Measurements from ENCODE around the gene CACNB4. TPM values are rescaled to one million over a fixed set of nuclear protein-coding genes. Genes with fewer than 3 reads are reported as not detected.
"Not testable (repeated sequence)": the region's sequence is repeated elsewhere in the genome, so short reads cannot be mapped to it uniquely, and the experiment has no call there.

The CACNB4 gene
- total and polyA plus RNA-seq, 10 of the 15 experiments (the other 5 are each of a cell fraction or from before 2014, with no cell fraction given): 2.0 to 21.6 (median 9.3) TPM

GRCh38 chr2:152005607-152006006, 93.2 kb downstream of the CACNB4 start (continued):
- TF ChIP-seq MTA2 (IDR thresholded peaks at IDR 0.05; ENCODE audit: low read depth) (no peak), ZNF24 (IDR thresholded peaks at IDR 0.05) (no peak), SUZ12 (IDR thresholded peaks at IDR 0.05; ENCODE audit: unreplicated experiment) (no peak), TCF12 (IDR thresholded peaks at IDR 0.05; ENCODE audit: low read depth, low read length) (no peak), SREBF2 (IDR thresholded peaks at IDR 0.05; ENCODE audit: low read length) (no peak)
- TF ChIP-seq, protein P1, sequence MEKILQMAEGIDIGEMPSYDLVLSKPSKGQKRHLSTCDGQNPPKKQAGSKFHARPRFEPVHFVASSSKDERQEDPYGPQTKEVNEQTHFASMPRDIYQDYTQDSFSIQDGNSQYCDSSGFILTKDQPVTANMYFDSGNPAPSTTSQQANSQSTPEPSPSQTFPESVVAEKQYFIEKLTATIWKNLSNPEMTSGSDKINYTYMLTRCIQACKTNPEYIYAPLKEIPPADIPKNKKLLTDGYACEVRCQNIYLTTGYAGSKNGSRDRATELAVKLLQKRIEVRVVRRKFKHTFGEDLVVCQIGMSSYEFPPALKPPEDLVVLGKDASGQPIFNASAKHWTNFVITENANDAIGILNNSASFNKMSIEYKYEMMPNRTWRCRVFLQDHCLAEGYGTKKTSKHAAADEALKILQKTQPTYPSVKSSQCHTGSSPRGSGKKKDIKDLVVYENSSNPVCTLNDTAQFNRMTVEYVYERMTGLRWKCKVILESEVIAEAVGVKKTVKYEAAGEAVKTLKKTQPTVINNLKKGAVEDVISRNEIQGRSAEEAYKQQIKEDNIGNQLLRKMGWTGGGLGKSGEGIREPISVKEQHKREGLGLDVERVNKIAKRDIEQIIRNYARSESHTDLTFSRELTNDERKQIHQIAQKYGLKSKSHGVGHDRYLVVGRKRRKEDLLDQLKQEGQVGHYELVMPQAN (conservative IDR thresholded peaks at IDR 0.05): no peak
- TF ChIP-seq, protein P2, sequence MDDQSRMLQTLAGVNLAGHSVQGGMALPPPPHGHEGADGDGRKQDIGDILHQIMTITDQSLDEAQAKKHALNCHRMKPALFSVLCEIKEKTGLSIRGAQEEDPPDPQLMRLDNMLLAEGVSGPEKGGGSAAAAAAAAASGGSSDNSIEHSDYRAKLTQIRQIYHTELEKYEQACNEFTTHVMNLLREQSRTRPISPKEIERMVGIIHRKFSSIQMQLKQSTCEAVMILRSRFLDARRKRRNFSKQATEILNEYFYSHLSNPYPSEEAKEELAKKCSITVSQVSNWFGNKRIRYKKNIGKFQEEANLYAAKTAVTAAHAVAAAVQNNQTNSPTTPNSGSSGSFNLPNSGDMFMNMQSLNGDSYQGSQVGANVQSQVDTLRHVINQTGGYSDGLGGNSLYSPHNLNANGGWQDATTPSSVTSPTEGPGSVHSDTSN (IDR thresholded peaks at IDR 0.05; ENCODE audit: insufficient replicate concordance, low read depth, low read length): no peak

GRCh38 chr2:152003283-152003682, 95.6 kb downstream of the CACNB4 start:
- H3K36me3 ChIP-seq (ENCODE audit: control insufficient read depth in 2 of 2, insufficient read depth in 2 of 2, low read length in 1 of 2); H4K20me1 ChIP-seq (ENCODE audit: control insufficient read depth, insufficient read depth); intact Hi-C loops (cut with micrococcal nuclease; ENCODE audit: unreplicated experiment); POLR2A ChIA-PET; H3K9me3 ChIP-seq (replicated peaks; ENCODE audit: control insufficient read depth, insufficient read depth, low read length); H3K79me2 ChIP-seq (ENCODE audit: control insufficient read depth, insufficient read depth, low read length); FAIRE-seq; H3K9ac ChIP-seq (ENCODE audit: control insufficient read depth, insufficient read depth, low read length); RAD21 ChIA-PET (ENCODE audit: unreplicated experiment); H3K4me3 ChIP-seq; H3K4me2 ChIP-seq (ENCODE audit: control insufficient read depth, insufficient read depth); BruUV-seq (replicated peaks); H3K27ac ChIP-seq (ENCODE audit: control insufficient read depth, insufficient read depth); H3K27me3 ChIP-seq (replicated peaks in 1 of 2; ENCODE audit: control insufficient read depth in 2 of 2, insufficient read depth in 2 of 2, low read length in 1 of 2); in situ Hi-C loops (cut with MboI); DNase-seq (ENCODE audit: low read depth, low spot score); ATAC-seq; H2AFZ ChIP-seq (ENCODE audit: control insufficient read depth, low read depth, low read length): not testable (repeated sequence)
- WGBS (ENCODE audit: insufficient coverage, insufficient replicate concordance, low lambda C conversion rate, missing lambda C conversion rate): 70% methylated on average over 5 of the region's 5 CpGs
- CTCF ChIA-PET: interaction anchor here (1.4 to 7.5 kb wide), 2 partner anchors 16 to 22 kb away, joined by 3 to 77 read pairs; no protein-coding TSS in a partner anchor
- H3K4me1 ChIP-seq (ENCODE audit: control insufficient read depth, insufficient read depth, low read length): peaks cover 12% of the 10 kb centered on the region
- SMC1A ChIA-PET (ENCODE audit: uncharacterized antibody, unreplicated experiment): interaction anchor here (0.7 kb wide), 1 partner anchor 44 kb away, joined by 3 read pairs; no protein-coding TSS in a partner anchor
